ENCODE results near the gene SCAMP1. TPM values are rescaled to one million over a fixed set of nuclear protein-coding genes. Genes with fewer than 3 reads are reported as not detected.

SCAMP1 gene
- total RNA-seq, 1 experiment from 2014 or later = 26.4 TPM

- H3K9me2 ChIP-seq (replicated peaks; ENCODE audit: low read length) = no peaks in the 10 kb centered on the region
- BruUV-seq (replicated peaks) = no TSS peak
- no peak overlapping the region for H3K27ac ChIP-seq (ENCODE audit: low read length)
- no peak overlapping the region for H2AFZ ChIP-seq (ENCODE audit: low read length)
- peaks cover 13% of the 10 kb centered on the region for H3K79me2 ChIP-seq (ENCODE audit: low read length)
- no peak overlapping the region for H3K4me2 ChIP-seq (ENCODE audit: low read length)
- ChIA-PET CTCF (no interaction called here), POLR2A (ENCODE audit: unreplicated experiment) (no interaction called here)
- H3K4me1 ChIP-seq (ENCODE audit: insufficient read depth, low read length) = peaks cover 33% of the 10 kb centered on the region
- no peaks in the 10 kb centered on the region for H4K20me1 ChIP-seq (ENCODE audit: low read length)
- H3K27me3 ChIP-seq (ENCODE audit: low read length) = no peaks in the 10 kb centered on the region
- no peaks in the 10 kb centered on the region for H3K9me3 ChIP-seq (ENCODE audit: low read length)
- no peaks in the 10 kb centered on the region for H3F3A ChIP-seq (ENCODE audit: low read length, unreplicated experiment)
- no peak for ATAC-seq
- no peaks in the 10 kb centered on the region for H3K36me3 ChIP-seq (ENCODE audit: low read depth, low read length)
- TF ChIP-seq EZH2 (IDR thresholded peaks at IDR 0.05; ENCODE audit: low read length, unreplicated experiment) = no peak
- TF ChIP-seq EZH2phosphoT487 (IDR thresholded peaks at IDR 0.05; ENCODE audit: borderline replicate concordance, low read length) = no peak
- TF ChIP-seq CTCF (conservative IDR thresholded peaks at IDR 0.05; ENCODE audit: low read depth, low read length) = no peak
- no peak overlapping the region for H3K9ac ChIP-seq (ENCODE audit: low read length)
- no peak for DNase-seq
- intact Hi-C loops (cut with micrococcal nuclease) = no loop called here
- H3K4me3 ChIP-seq (ENCODE audit: low read length) = no peak overlapping the region
These were observed 163.1 kb downstream of the SCAMP1 start for GRCh38 chr5:78523314-78524193.

GRCh38 chr5:78526049-78526525, 165.7 kb downstream of the SCAMP1 start:
- POLR2A ChIA-PET (ENCODE audit: unreplicated experiment) = interaction anchor here (0.7 kb wide), 1 partner anchor 17 kb away, joined by 3 read pairs; no protein-coding TSS in a partner anchor
- Histone ChIP-seq H3K9me2 (replicated peaks; ENCODE audit: low read length) (no peaks in the 10 kb centered on the region), H3F3A (ENCODE audit: low read length, unreplicated experiment) (no peaks in the 10 kb centered on the region), H3K4me3 (ENCODE audit: low read length) (no peak overlapping the region), H3K27ac (ENCODE audit: low read length) (peak overlapping the region; percentile 93), H3K9ac (ENCODE audit: low read length) (peak overlapping the region; percentile 65), H2AFZ (ENCODE audit: low read length) (no peak overlapping the region), H3K4me1 (ENCODE audit: insufficient read depth, low read length) (peaks cover 40% of the 10 kb centered on the region), H3K79me2 (ENCODE audit: low read length) (peaks cover 21% of the 10 kb centered on the region), H4K20me1 (ENCODE audit: low read length) (no peaks in the 10 kb centered on the region), H3K27me3 (ENCODE audit: low read length) (no peaks in the 10 kb centered on the region), H3K9me3 (ENCODE audit: low read length) (no peaks in the 10 kb centered on the region), H3K4me2 (ENCODE audit: low read length) (peak overlapping the region; percentile 73), H3K36me3 (ENCODE audit: low read depth, low read length) (no peaks in the 10 kb centered on the region)
- peak; percentile 90 for ATAC-seq
- DNase-seq = peak; percentile 68
- BruUV-seq (replicated peaks) = no TSS peak
- intact Hi-C loops (cut with micrococcal nuclease) = loop anchor here (2.0 kb wide), 1 partner anchor 165 kb away; the partner anchor contains the start of gene SCAMP1
- CTCF ChIA-PET = interaction anchor here (0.6 kb wide), 1 partner anchor 21 kb away, joined by 3 read pairs; no protein-coding TSS in a partner anchor
- TF ChIP-seq EZH2 (IDR thresholded peaks at IDR 0.05; ENCODE audit: low read length, unreplicated experiment) (no peak), EZH2phosphoT487 (IDR thresholded peaks at IDR 0.05; ENCODE audit: borderline replicate concordance, low read length) (no peak), CTCF (conservative IDR thresholded peaks at IDR 0.05; ENCODE audit: low read depth, low read length) (no peak)

Measured in PC-3 (cell line).